Esophagus (tissue), 2 donors: Measurements from ENCODE around the gene FBXO15. TPM values are rescaled to one million over a fixed set of nuclear protein-coding genes. Genes with fewer than 3 reads are reported as not detected.

ENCODE experiments used
- H3K27ac ChIP-seq, 2 donors: one replicate each; pipeline ENCODE4 v1.5.1; 2013; ENCODE audit warnings: low read depth in 2 of 2, mild to moderate bottlenecking in 2 of 2, inconsistent platforms in 1 of 2, low read length in 1 of 2, moderate library complexity in 1 of 2
- H3K27me3 ChIP-seq, 2 donors: one replicate each; pipeline ENCODE4 v1.6.1; 2013; ENCODE audit warnings: low read length in 2 of 2, control low read depth in 1 of 2, mild to moderate bottlenecking in 1 of 2; ENCODE audit not compliant: insufficient read depth in 2 of 2, control insufficient read depth in 1 of 2
- H3K36me3 ChIP-seq, 2 donors: one replicate each; pipeline ENCODE4 v1.6.1; 2013; ENCODE audit warnings: low read length in 1 of 2; ENCODE audit not compliant: control insufficient read depth in 2 of 2, insufficient read depth in 2 of 2
- H3K4me1 ChIP-seq, 2 donors: one replicate each; pipeline ENCODE4 v1.6.1; 2013; ENCODE audit warnings: low read length in 1 of 2; ENCODE audit not compliant: control insufficient read depth in 2 of 2, insufficient read depth in 2 of 2
- H3K4me3 ChIP-seq, 2 donors: one replicate each; pipeline ENCODE4 v1.5.1; 2013; ENCODE audit warnings: low read length in 2 of 2, mild to moderate bottlenecking in 2 of 2, low read depth in 1 of 2, moderate library complexity in 1 of 2
- H3K9me3 ChIP-seq, 2 donors: one replicate each; pipeline ENCODE4 v1.6.1; 2013; ENCODE audit warnings: mild to moderate bottlenecking in 2 of 2, low read depth in 1 of 2, low read length in 1 of 2, moderate library complexity in 1 of 2; ENCODE audit not compliant: control insufficient read depth in 2 of 2, insufficient read depth in 1 of 2
- WGBS, 2 donors: extraction: QIAGEN DNeasy Blood & Tissue Kit; methylation state at CpG; one replicate each; pipeline ENCODE4 v1.1.7; 2013; 5-methylcytosine and 5-hydroxymethylcytosine counted together
- polyA plus RNA-seq, 2 donors: library from polyadenylated mRNA; stranded (reverse); fragments of 200-250 nt; gene quantifications; one replicate each; pipeline ENCODE4 v1.2.3, GENCODE V29; 2013
- donor health status: healthy with polysubstance abuse.
- donor health status: Bipolar disorder and iron deficiency.

Gene FBXO15
- polyA plus RNA-seq, 2 donors: 0.16 to 0.41 TPM

- H3K9me3 ChIP-seq: no peaks in the 10 kb centered on the region
- H3K4me3 ChIP-seq: no peak overlapping the region
- H3K27ac ChIP-seq: no peak overlapping the region
- 84 to 93% methylated on average over 2 of the region's 2 CpGs for WGBS, 2 donors
- no peaks in the 10 kb centered on the region for H3K27me3 ChIP-seq
- no peaks in the 10 kb centered on the region for H3K4me1 ChIP-seq
- H3K36me3 ChIP-seq: no peaks in the 10 kb centered on the region
These were observed 39.2 kb downstream of the FBXO15 start for GRCh38 chr18:74108460-74108859.

- H3K4me1 ChIP-seq: no peaks in the 10 kb centered on the region
- H3K36me3 ChIP-seq: no peaks in the 10 kb centered on the region
- 83 to 88% methylated on average over 1 of the region's 1 CpG for WGBS, 2 donors
- H3K4me3 ChIP-seq: no peak overlapping the region
- peaks cover 0 to 4% of the 10 kb centered on the region in 2 donors for H3K9me3 ChIP-seq
- no peaks in the 10 kb centered on the region for H3K27me3 ChIP-seq
- no peak overlapping the region for H3K27ac ChIP-seq
These were observed 49.8 kb downstream of the FBXO15 start for GRCh38 chr18:74097803-74098202.

GRCh38 chr18:74092922-74093321 lies 54.7 kb downstream of the FBXO15 start:
- peaks cover 0 to 4% of the 10 kb centered on the region in 2 donors for H3K9me3 ChIP-seq
- WGBS, 2 donors: 85 to 91% methylated on average over 3 of the region's 3 CpGs

GRCh38 chr18:74084184-74084855 lies 63.3 kb downstream of the FBXO15 start:
- Histone ChIP-seq H3K4me3 (no peak overlapping the region), H3K4me1 (peaks cover 0 to 3% of the 10 kb centered on the region in 2 donors), H3K9me3 (no peaks in the 10 kb centered on the region), H3K36me3 (no peaks in the 10 kb centered on the region), H3K27me3 (no peaks in the 10 kb centered on the region), H3K27ac (no peak overlapping the region)
- WGBS, 2 donors: 91% methylated on average over 9 of the region's 9 CpGs

More at GRCh38 chr18:74092922-74093321, 54.7 kb downstream of the FBXO15 start:
- H3K27ac ChIP-seq: no peak overlapping the region
- H3K27me3 ChIP-seq: no peaks in the 10 kb centered on the region
- H3K4me3 ChIP-seq: no peak overlapping the region
- no peaks in the 10 kb centered on the region for H3K36me3 ChIP-seq
- no peaks in the 10 kb centered on the region for H3K4me1 ChIP-seq

- Histone ChIP-seq H3K9me3 (no peaks in the 10 kb centered on the region), H3K27me3 (no peaks in the 10 kb centered on the region), H3K27ac (no peak overlapping the region), H3K4me1 (peaks cover 0 to 3% of the 10 kb centered on the region in 2 donors), H3K4me3 (no peak overlapping the region), H3K36me3 (no peaks in the 10 kb centered on the region)
- WGBS, 2 donors: 62 to 68% methylated on average over 3 of the region's 3 CpGs
These were observed 64.1 kb downstream of the FBXO15 start for GRCh38 chr18:74083557-74083952.

- WGBS, 2 donors: 56% methylated on average over 18 of the region's 18 CpGs
- Histone ChIP-seq H3K27me3 (no peaks in the 10 kb centered on the region), H3K9me3 (no peaks in the 10 kb centered on the region), H3K4me3 (no peak overlapping the region), H3K27ac (no peak overlapping the region), H3K36me3 (no peaks in the 10 kb centered on the region), H3K4me1 (peaks cover 0 to 3% of the 10 kb centered on the region in 2 donors)
These were observed 64.7 kb downstream of the FBXO15 start for GRCh38 chr18:74082742-74083556.

GRCh38 chr18:74081966-74082741 lies 65.5 kb downstream of the FBXO15 start:
- 55 to 63% methylated on average over 13 of the region's 13 CpGs for WGBS, 2 donors
- H3K4me1 ChIP-seq: peaks cover 0 to 3% of the 10 kb centered on the region in 2 donors
- no peak overlapping the region for H3K27ac ChIP-seq
- no peaks in the 10 kb centered on the region for H3K9me3 ChIP-seq
- no peaks in the 10 kb centered on the region for H3K36me3 ChIP-seq
- H3K27me3 ChIP-seq: no peaks in the 10 kb centered on the region
- H3K4me3 ChIP-seq: no peak overlapping the region

- H3K9me3 ChIP-seq: no peaks in the 10 kb centered on the region
- H3K36me3 ChIP-seq: no peaks in the 10 kb centered on the region
- 84 to 86% methylated on average over 9 of the region's 9 CpGs for WGBS, 2 donors
- H3K4me3 ChIP-seq: no peak overlapping the region
- H3K27ac ChIP-seq: no peak overlapping the region
- H3K4me1 ChIP-seq: peaks cover 0 to 3% of the 10 kb centered on the region in 2 donors
- H3K27me3 ChIP-seq: no peaks in the 10 kb centered on the region
These were observed 69.4 kb downstream of the FBXO15 start for GRCh38 chr18:74078257-74078656.

GRCh38 chr18:74074668-74075564 lies 72.7 kb downstream of the FBXO15 start:
- no peaks in the 10 kb centered on the region for H3K4me1 ChIP-seq
- H3K27ac ChIP-seq: no peak overlapping the region
- no peaks in the 10 kb centered on the region for H3K36me3 ChIP-seq
- H3K9me3 ChIP-seq: no peaks in the 10 kb centered on the region
- no peak overlapping the region for H3K4me3 ChIP-seq
- WGBS, 2 donors: 91 to 93% methylated on average over 17 of the region's 17 CpGs
- no peaks in the 10 kb centered on the region for H3K27me3 ChIP-seq
